ENCODE results near the gene TSKU.
A peak's percentile ranks its signal among the peaks of the same experiment; 100 is the strongest.
"Not testable (repeated sequence)": the region's sequence is repeated elsewhere in the genome, so short reads cannot be mapped to it uniquely, and the experiment has no call there.

TSKU gene

GRCh38 chr11:76800466-76801200 is 17.5 kb downstream of the TSKU start:
- DNase-seq (ENCODE audit: low read depth in 1 of 2, low spot score in 1 of 2): no peak

DNA sequence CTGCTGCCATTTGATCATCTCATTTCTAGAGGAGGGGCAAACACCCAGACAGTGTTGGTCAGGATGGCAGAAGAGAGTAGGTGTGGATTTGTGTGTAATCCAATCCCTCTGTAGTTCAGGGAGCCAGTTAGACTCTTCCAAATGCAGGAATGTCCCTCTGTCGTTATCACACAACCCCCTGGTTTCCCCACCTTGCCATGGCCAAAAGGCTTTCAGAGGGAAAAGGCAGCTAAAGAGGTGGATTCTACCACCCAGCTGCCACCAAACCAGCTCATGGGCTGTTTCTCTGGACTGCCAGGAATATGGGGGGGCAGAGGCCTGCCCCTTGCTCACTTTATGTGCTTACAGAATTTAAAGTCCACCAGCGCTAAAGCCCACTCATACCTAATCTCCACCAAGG is 18.1 kb downstream of the TSKU start:
- no peak for DNase-seq (ENCODE audit: low read depth in 1 of 2, low spot score in 1 of 2)

GRCh38 chr11:76801736-76802135 is 18.6 kb downstream of the TSKU start:
- DNase-seq (ENCODE audit: low read depth in 1 of 2, low spot score in 1 of 2): no peak

DNA sequence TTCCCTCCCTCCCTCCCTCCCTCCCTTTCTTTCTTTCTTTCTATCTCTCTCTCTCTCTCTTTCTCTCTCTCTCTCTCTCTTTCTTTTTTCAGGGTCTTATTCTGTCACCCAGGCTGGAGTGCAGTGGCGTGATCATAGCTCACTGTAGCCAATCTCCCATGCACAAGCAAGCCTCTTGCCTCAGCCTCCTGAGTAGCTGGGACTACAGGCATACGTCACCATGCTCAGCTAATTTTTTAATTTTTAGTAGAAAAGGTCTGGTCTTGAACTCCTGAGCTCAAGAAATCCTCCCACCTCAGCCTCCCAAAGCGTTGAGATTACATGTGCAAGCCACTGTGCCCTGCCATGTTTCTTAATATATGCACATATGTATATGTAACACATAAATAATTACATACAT is 19.0 kb downstream of the TSKU start:
- no peak for DNase-seq (ENCODE audit: low read depth in 1 of 2, low spot score in 1 of 2)

DNA sequence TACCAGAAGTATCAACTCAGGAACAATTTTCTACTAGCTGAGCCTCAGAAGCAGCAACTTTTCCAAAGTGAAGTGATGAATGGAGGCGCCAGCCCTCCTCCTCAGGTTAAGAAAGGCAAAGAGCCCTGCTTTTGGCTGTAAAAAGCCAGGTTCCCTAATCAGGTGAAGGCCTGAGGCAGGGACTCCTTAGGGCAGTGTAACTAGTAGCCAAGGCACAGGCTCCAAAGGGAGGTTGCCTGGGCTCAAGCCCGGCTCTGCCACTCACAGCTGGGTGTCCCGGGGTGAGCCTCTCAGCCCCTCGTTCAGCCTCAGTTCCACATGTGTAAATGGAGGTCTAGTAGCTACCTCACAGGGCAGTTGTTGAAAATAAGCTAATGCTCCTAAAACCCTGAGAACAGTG is 19.5 kb downstream of the TSKU start:
- no peak for DNase-seq (ENCODE audit: low read depth in 1 of 2, low spot score in 1 of 2)

DNA sequence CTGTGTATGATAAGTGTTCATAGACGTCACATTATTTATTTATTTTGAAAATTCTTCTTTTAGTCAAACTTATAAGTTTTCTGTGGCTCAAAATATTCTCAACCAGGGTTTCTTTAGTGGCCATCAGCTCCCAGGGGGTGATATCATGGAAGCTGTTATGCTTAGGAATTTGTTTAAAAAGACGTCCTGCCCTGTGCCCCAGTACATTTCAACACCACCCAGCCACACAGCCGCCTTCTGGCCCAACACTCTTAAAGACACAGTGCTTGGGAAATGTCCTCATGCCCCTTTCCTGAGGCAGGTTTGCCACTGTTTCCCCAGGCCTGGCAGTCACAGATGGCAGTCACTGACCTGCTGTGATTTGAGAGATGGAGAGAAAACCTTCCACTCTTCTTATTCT is 19.9 kb downstream of the TSKU start:
- DNase-seq (ENCODE audit: low read depth in 1 of 2, low spot score in 1 of 2): no peak

DNA sequence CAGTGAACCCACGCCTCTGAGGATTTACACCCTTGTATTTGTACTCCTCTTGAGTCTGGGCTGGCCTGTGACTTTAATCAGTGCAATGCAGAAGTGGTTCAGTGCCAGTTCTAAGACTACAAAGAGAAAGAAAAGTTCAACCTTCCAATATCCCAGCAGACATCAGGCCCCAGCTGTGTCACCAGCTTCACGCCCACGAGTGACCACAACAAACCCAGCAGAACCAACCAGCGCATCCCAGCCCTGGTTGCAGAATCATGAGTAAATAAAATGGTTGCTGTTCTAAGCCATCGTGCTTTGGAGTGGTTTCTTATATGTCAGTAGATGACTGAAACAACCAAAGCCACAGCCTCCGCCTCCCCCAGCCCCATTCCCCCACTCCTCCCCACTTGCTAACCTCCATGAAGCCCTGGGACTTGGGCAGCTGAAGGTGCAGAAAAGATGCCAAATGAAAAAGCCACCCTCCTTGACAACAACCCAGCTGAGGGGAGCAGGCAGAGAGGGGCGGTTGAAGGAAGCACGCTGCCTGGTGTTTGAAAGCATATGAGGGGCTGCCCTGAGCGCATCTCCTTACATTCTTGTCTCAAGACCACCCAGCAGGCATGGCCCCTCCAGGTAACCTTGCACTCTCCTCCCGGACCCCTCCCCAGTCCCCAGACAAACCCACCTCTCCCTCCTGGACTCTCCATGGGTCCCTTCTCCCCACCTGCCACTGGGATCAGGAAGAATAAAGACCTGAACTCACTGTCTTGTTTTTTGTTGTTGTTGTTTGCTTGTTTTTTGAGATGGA is 20.9 kb downstream of the TSKU start:
- peak in 1 of 2 donors; percentile 46 for DNase-seq (ENCODE audit: low read depth in 1 of 2, low spot score in 1 of 2)

GRCh38 chr11:76805206-76805913 is 22.2 kb downstream of the TSKU start:
- DNase-seq (ENCODE audit: low read depth in 1 of 2, low spot score in 1 of 2): no peak

GRCh38 chr11:76806131-76806530 is 23.0 kb downstream of the TSKU start:
- no peak for DNase-seq (ENCODE audit: low read depth in 1 of 2, low spot score in 1 of 2)

DNA sequence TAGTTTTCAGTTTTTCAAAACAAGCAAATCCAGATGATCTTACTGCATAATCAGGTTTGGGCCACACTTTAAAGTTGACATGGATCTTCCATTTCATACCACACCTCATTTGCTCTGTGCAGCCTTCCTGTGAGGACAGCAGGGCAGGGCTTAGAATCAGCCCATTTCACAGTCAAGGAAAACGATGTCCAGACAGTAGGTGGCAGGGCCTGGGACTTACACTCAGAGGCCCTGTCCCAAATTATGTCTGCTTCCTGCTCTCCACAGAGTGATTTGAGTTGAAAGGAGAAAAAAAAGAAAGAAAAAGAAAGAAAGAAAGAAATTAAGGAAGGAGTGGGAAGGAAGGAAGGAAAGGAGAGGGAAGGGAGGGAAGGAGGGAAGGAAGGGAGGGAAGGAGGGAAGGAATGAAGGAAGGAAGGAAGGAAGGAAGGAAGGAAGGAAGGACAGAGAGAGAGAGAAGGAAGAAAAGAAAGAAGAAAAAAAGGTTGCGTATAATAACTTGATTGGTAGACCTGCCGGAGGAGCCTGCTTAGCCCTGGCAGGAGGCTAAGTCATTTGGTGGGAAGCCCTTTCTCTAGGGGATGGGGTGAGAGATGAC is 23.6 kb downstream of the TSKU start:
- no peak for DNase-seq (ENCODE audit: low read depth in 1 of 2, low spot score in 1 of 2)

- peak; percentile 46 to 61 for DNase-seq (ENCODE audit: low read depth in 1 of 2, low spot score in 1 of 2)
These were observed 24.2 kb downstream of the TSKU start for GRCh38 chr11:76807206-76807875.

- no peak for DNase-seq (ENCODE audit: low read depth in 1 of 2, low spot score in 1 of 2)
These were observed 25.0 kb downstream of the TSKU start for GRCh38 chr11:76808171-76808570.

DNA sequence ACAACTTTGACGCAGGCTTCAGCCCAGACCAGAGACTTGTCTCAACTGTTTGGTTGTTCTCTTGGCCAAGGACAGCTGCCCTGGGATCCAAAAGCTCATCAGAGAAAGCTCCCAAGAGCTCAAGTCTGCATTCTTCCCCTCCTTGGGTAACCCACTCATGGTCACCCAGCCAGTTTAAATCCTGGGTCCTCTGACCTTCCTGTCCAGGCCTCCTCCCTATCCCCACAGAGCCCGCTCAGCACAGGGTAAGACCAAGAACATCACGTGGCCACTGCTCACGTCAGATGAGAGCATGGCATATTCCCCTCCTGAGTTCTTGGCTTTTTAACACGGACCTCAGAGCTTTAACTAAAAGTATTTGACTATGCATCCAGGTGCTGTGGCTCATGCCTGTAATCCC is 25.8 kb downstream of the TSKU start:
- DNase-seq (ENCODE audit: low read depth in 1 of 2, low spot score in 1 of 2): no peak

DNA sequence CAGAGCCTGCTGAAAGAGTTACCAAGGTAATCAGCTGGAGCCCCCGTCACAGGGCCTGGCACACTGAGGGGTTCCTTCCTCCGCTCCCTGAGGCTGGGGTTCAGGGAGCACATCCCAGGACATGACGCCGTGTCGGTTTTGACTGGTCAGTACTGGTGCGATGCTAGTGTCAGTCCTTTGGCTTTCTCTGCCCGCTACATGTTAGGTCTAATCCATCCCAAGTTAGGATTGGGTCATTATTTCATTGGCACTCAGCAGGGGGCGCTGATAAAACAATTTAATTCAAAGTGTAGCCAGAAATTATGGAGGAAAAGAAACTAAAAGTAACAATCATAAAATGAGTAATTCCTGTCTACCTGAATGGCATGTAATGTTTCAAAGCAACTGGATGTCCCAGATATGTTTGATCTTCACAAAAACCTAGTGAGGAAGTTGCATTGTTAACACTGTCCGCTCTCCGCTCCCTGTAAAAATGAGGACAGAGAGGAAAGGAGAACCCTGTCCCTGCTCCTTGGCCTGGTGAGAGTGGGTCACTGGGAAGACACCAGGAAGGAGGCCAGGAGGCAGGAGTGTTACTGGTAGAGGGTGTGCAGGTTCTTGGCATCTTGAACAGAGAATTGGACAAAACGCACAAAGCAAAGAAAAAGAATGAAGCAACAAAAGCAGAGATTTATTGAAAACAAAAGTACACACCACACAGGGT is 27.1 kb downstream of the TSKU start:
- peak in 1 of 2 donors; percentile 39 for DNase-seq (ENCODE audit: low read depth in 1 of 2, low spot score in 1 of 2)

DNA sequence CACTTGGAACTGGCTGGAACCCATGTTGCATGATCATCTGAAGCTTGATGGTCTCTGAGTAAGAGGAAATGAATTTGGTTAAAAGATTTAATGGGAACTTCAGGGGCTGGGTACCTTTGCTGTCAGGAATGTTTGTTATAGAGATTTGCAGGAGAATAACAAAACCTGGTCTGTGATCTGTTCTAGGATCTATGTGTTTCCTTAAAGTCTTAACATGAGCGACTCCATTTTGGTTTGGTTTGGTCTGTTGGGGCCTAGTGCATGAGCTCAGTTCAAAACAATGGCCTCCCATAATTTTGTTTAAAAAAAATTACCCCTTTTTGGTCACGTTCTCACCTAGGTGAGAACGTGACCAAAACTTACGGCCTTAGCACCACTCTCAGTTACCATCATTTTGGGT is 28.1 kb downstream of the TSKU start:
- DNase-seq (ENCODE audit: low read depth in 1 of 2, low spot score in 1 of 2): no peak

DNA sequence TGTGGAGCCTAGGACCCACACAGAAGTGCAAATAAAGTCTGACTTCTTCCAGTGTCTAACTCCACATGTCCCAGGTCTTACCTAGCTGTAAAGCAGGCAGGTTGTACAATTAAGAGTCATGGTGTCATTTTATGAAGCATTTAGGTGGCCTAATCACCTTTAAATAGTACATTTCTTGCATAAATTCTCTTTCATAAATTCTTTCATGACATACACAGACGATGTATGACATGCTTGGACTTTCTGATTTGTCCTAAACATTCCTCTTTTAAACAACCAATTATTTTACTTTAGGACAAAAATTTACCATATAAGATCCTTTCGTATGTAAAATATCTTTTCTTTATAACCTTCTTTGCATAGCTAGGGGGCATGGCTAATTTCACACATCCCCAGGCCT is 31.3 kb downstream of the TSKU start:
- no peak for DNase-seq (ENCODE audit: low read depth in 1 of 2, low spot score in 1 of 2)

- not testable (repeated sequence) for DNase-seq (ENCODE audit: low read depth in 1 of 2, low spot score in 1 of 2)
These were observed 32.5 kb downstream of the TSKU start for GRCh38 chr11:76815678-76816077.

DNA sequence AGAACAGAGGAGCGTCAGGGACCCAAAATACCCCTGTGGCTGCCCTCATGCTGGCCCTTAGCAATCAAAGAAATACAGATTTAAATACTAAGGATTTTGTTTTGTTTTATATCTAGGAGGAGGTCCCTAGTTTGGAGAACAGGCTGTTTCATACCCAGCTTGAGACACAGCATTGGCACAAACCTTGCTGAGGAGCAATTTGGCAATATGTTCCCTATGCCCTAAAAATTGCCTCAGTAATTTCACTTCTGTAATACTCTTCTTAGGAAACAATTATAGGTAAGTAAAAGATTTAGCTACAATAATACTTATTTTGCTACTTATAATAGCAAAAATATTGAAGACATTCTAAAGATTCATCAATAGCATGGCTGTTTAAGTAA is 37.0 kb downstream of the TSKU start:
- DNase-seq (ENCODE audit: low read depth in 1 of 2, low spot score in 1 of 2): no peak

GRCh38 chr11:76821396-76821795 is 38.2 kb downstream of the TSKU start:
- not testable (repeated sequence) for DNase-seq (ENCODE audit: low read depth in 1 of 2, low spot score in 1 of 2)

- DNase-seq (ENCODE audit: low read depth in 1 of 2, low spot score in 1 of 2): no peak
These were observed 39.2 kb downstream of the TSKU start for GRCh38 chr11:76822406-76822805.

Measured in activated CD4-positive, alpha-beta T cell treated with anti-CD3 and anti-CD28 coated beads, Interleukin-2, amount 50 U/mL, for 24 hours (primary cell).